ENCODE data around the gene NDRG3.
A peak's percentile ranks its signal among the peaks of the same experiment; 100 is the strongest.

NDRG3 gene

DNA sequence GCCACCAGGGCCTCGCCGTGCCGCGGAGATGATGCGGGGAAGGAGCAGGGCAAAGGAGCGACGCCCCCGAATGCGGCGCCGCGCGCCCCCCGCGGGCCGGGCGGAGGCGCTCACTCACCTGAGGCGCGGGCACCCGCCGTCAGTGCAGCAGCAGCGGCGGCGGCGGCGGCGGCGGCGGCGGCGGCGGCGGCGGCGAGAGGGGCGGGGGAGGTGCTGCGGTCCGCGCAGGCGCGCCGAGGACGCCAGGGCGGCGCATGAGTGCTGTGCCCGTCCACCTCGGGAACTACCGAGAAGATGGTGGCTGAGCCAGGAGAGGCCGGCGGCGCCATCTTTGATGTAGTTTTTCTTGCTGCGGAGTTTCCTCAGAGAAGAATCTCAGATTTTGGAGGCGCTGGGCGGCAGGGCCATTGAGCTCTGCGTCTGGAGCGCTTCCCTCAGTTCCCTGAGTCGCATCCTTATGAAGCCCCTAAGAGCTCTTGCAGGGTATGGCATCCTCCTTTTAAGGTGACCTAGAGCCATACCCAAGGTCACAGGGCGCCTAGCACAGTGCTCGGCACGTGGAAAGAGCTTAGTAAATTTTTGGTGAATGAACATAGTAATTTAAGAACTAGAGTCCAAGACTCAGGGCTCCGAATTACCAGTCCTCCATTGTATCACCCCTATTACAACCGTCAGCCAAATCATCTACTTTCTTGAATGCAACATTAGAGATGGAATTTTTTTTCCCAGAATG, at the start of gene NDRG3:
NDRG3 (minus strand) TSS at position 164 of the 733 bp plus-strand sequence. CDS start 24,355 bp downstream, outside the sequence.
- DNase-seq = peak; percentile 95

DNA sequence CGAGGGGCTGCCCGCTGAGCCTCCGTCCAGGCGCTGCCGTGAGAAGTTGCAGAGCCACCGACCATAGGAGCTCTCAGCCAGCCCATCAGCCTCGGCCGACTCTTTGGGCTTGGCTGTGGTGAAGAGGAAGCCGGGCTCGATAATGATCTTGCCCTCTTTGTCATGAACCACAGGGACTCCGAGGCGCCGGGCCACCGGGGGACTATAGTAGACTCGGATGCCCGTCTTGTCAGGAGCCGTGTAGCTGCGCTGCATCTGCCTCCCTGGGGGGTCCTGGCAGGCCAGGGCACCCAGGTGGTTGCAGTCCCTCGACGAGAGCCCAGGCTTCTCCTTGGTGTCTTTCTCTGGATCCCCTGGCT, 48.2 kb upstream of the NDRG3 start:
- DNase-seq = no peak

DNA sequence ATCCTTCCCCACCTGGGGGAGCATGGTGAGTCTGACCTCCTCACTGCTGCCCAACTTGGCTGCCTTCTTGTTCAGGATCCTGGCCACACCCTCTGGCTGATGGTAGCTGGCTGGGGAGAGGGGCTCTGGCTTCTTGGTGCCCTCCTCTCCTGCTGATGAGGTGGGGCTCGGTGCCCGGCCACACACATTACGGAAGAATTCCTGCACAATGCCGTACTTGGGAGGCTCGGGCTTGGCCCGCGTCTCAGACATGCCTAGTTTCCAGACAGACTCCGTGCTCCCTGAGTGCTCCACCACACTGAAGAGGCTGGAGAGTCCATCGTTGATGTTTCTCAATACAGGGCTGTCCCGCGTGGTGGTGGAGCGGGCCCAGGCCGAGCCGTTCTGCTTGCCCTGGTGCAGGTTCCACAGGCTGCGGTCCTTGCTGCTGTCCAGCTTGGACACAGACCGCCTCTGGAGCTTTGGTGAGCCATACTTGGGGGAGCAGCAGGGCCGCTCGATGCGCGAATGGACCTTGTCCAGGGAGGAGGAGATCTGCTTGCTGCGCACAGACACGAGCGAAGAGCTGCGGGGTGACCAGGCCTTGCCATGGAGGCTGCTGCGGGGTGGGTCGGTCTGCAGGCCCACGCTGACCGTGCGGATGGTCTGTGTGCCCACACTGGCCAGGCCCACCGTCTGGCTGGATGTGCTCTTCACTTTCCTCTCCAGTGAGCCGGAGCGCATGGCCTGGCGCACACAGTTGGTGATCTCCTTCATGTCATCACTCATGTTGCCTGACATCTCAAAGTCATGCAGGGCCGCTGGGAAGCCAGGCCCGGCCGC, 47.6 kb upstream of the NDRG3 start:
- no peak for DNase-seq

DNA sequence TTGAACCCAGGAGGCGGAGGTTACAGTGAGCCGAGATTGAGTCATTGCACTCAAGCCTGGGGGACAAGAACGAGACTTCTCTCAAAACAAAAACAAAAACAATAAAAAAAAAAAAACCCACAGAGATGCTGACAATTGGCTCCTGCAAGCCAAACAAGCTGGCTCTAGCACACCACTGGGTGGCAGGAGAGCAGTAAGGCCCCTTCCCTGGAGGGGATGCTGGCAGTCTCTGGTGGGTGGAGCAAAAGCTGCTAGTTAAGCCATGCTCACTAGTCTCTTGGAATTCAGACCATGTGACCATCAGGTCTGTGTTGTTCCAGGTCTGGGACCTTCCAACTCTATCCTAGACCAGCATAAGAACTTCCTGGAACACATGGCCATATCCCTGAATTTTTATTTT, 46.5 kb upstream of the NDRG3 start:
- DNase-seq = peak; percentile 6

DNA sequence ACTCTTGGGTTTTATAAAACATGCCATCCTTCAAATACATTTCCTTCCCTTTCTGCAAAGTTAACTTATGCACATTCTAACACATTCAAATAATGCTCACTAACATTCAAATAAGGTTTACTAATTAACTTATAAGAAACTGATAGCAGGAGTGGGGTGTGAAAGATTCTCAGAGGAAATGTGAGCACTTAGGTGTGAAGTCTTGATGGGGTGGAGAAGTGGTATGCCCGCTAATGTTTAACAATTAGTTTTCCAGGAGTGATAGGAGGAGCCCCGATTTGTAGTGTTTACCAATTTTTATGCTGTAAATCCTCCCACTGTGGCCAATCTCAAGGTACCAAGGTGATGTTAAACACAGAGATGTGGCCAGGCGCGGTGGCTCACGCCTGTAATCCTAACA, 46.0 kb upstream of the NDRG3 start:
- DNase-seq = no peak

DNA sequence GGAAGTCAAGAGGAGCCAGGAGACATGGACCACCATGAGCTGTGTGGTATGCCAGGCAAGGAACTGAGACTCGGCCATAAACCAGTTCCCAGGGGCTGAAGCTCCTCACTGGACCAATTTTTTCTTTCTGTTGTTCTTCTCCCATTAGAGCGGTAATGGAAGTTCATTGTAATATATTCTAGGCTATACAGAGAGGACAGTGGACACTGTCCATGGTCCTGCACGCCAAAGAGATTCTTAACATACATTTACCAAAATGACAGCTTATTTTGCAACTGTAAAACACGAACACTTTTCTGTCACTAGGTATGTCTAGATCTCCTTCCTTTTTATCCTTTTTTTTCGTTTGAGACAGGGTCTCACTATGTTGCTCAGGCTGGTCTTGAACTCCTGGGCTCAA, 40.8 kb upstream of the NDRG3 start:
- DNase-seq = no peak

DNA sequence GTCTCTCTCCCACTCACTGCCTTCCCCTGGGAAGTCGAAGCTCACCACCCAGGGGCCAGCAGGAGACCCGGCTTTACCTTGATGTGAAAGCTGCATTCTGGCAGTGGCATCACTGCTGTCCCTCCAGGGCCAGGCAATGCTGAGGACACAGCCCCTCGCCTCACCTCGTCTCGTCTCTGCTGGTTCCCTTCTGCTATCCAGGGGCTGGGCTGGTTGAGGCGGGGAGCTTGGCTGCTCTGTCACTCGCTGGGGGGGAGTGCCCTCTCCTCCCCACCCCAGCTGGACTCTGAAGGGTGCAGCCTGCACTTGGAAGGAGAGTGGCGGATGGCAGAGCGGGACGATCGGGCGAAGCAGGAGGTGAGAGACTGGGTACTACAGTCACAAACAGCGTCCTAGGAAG, 40.4 kb upstream of the NDRG3 start:
- no peak for DNase-seq

DNA sequence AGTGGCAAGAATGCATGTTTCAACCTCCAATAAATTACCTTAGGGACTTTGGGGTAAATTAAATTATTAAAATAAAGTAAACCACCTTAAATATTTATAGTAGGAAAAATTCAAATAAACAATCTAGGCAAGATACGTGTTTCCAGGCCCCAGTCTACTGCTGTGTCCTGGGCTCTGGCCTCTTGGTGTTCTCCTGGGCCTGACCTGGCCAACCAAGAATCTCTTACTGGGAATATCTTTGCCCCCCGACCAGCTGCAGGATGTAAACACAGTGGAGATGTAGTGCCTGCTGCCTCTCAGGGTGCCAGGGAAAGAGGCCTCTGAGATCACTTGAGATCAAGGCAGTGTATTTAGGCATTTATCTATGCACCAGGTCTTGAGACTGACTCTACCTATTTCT, 39.4 kb upstream of the NDRG3 start:
- DNase-seq = no peak

DNA sequence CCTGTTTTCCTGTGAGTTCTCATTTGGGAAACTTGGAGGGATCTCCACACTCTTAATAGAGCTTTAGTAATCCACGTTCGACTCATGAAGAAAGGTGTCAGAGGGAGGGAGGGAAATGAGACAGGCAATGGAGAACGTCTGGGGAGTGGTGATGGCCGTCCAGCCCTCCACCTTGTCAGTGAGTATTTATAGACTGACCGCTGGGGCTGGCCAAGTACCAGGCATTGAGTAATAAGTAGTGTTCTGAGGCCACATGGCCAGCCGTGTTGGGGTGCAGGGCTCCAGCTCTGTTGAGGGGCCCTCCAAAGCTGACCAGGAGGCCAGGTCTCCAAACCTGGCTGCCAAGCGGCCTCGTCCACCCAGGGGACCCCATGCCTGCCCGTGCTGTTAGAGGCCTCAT, 39.0 kb upstream of the NDRG3 start:
- no peak for DNase-seq

DNA sequence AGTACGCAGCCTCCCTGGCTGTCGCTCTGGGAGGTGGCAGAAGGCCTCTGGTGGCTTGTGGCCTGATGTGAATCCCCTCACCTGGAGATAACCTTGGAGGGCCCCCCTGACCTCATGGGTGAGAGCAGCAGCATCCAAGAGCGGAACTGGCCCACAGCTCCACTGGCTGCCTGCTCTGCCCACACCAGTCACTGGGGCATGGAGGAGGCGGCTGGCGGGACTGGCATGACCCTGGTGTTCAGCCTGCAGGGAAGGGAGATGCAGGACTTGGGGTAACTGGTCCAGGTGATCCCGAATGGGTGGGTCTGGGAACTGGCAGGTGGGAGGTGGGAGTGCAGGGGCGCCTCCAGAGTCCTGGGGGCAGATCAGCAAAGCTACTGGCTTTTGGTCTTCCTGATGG, 38.2 kb upstream of the NDRG3 start:
- no peak for DNase-seq

DNA sequence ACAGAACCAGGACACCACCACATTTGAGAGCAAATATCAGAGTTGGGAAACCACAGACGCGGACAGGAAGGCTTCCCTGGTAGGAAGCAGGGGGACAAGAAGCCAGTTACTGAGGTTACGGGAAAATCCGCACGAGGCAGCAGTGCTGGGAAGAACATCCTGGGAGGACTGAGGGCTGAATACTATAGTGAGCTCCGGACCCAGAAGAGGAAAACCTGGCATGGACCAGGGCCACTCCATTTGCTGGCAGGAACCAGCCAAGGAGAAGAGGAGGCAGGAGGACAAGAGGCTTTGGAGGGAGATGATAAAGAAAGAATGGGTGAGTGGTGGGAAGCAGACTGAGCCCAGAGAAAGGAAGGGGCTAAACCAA, 33.8 kb upstream of the NDRG3 start:
- DNase-seq = no peak

DNA sequence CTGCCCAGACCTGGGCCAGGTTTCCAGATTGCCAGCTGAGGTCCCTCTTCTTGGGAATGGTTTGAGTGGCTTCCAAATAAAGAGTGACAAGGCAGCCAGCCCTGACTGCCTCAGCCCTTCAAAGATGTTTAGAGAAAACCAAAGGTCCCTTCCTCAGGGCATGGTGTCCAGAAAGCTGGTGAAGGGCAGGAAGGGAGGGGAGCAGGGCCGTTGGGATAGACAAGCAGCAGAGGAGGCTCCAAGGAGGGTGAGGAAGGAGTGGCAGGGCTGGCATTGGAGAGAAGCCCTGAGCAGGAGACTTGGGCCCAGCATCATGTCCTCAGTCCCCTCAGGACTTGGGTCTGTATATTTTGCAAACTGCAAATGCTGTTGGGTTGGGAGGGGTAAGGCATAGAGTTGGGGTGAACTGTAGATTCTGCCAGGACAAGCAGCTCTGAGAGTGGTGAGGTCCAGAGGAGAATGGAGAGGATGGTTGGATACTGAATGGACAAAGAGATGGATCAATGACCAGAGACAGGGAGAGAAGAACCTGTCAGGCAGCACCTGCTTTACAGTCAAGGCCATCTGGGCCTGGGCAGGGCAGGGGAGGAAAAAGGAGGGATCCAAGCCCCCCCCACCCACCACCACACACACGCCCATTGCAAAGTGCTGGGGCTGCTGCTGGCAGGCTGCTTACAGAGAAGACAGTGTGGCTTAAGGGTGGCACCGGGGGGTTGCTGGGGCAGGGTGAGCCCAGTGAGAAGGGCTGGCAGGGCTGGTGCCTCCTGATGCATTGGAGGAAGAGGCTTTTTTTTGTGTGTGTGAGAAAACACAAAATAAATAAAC, 33.2 kb upstream of the NDRG3 start:
- DNase-seq = no peak

DNA sequence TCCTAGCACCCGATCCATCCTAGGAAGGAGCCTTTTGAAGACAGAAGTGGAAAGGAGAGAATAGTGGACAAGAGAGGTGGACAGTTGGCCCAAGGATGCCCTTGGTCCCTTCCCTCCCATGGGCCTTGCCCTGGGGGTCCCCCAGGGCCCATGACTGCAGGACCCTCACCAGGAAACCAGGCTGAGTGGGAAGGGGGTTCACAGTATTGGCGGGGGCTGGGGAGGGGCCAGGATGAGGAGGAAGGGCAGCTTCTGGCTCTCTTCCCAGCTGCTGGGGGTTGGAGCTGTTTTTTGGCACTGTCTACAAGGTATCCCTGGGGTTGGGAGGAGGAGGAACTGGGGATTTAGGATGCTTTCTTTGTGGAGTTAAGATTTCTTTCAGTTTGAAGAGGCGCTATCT, 31.7 kb upstream of the NDRG3 start:
- no peak for DNase-seq

DNA sequence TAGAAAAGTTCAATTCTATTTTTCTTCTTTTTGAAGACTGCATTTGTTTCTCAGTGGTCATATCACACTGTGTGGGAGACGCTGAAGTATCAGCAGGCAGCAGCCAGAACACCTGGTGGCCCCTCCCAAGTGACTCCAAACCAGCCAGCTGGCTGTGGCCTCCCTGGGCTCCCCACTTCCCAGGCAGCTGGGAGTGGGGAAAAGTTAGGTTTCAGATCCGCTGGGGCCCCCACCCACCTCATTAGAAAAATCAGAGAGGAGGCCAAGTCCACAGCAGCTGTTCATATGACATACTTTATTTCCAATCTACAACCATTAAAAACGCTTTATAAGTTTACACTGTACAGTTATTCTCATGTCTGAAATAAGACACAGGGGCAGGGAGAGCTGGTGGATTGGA, 31.3 kb upstream of the NDRG3 start:
- DNase-seq = no peak

DNA sequence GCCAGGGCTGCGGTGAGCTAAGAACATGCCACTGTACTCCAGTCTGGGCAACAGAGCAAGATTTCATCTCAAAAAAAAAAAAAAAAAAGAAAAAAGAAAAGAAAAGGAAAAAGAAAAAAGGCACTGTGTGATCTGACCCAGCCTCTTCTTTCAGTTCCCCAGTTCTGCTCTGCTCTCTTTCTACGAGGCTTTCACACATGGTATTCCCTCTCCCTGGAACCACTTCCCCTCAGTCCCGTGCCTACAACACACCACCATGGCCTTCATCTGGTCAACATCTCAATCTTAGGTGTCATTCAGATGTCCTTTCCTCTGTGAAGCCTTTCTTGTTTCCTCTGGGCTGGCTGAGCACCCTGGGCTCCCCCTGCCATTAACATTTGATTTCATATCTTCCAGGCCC, 29.9 kb upstream of the NDRG3 start:
- DNase-seq = peak; percentile 65

DNA sequence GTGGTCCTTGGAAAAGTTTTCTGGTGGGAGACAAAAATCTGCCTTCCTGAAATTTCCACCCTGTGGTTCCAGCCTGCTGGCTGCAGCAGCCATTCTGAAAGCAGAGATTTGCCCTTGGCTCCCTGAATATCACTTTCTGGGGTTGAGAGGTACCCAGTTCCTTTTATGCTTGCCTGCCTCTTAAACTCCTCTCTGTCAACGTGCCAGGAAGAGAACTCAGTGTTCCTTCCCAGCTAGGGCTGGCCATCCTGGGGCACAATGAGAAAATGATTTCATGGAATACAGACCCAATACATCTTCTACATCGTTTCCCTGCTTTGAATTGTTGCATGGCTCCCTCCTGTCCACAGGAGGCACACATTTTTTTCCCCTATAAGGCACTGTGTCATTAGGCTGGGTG, 29.3 kb upstream of the NDRG3 start:
- peak; percentile 5 for DNase-seq

DNA sequence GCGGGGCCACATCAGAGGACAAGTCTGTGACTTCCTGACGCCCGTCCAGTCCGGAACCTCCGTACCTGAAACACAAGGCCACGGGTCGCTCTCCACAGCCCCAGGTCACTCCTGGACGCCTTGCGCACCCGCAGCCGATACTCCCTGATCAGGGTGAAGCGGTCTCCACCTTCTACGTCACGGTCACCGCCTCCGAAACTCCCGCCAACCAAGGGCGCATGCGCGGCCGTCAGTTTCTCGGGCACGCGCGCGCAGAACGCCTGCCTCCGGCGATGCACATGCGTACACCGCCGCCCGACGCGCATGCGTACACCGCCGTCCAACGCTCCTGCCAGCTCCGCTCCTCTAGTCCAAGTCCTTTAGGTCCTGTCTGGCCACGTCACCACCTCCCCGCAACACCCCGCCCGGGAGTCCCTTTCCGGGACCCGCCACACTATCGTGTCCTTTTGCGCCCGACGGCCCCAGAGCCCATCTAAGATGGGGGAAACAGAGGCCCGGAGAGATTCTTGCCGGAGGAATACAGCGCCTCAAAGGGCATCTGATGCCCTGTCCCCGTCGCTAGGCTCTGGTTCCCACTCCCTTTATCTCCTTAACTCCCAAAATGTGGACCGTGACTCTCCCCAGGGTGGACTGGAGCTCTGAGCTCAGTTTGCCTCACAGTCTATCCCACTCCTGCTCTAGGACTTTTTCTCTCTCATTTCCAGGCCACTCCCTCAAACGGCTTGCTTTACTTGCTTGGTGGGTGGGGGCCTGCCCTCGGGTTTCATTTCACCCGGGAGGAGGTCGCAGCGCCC, 27.9 kb upstream of the NDRG3 start, which contains the start of gene DSN1:
DSN1 (minus strand) TSS at position 167 of the 794 bp plus-strand sequence. CDS start 2,305 bp downstream, outside the sequence.
- peak; percentile 100 for DNase-seq

DNA sequence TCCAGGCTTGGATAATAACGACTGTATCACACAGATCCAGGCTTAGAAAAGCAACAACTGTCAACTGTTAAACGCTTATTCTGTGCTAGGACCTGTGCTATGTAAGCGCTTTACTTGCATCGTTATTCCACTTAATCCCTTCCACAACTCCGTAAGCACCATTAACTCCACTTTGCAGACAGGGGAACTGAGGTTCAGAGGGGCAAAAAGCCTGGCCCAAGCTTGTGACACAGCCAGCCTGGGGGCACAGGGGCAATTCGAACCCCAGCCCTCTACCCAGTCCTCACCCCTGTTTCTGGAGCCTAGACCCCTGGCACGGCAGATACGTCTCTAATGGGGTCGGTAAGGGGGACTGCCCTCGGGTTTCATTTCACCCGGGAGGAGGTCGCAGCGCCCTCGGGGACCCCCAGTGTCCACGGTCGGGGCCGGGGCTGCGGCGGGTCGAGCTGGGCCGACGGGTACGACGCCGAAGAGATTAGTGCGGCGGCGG, 27.3 kb upstream of the NDRG3 start:
- peak; percentile 4 for DNase-seq

DNA sequence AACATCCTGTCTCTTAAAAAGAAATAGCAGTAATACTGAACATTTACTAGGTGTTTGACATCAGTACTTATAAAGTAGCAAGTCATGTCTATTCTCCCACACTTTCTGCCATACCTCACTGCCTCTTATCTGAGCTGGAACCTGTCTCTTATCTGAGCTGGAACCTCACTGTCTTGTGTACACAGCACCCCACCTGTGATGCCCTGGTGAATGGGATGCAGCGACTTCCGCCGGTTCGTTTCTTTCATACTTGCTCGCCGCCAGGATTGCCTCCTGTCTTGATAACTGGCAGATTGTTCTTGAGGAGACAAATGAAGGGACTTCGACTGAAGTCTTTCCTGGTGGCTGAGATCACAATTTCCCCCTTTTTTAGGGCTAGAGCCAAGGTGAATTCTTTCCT, 24.8 kb upstream of the NDRG3 start:
- DNase-seq = no peak

DNA sequence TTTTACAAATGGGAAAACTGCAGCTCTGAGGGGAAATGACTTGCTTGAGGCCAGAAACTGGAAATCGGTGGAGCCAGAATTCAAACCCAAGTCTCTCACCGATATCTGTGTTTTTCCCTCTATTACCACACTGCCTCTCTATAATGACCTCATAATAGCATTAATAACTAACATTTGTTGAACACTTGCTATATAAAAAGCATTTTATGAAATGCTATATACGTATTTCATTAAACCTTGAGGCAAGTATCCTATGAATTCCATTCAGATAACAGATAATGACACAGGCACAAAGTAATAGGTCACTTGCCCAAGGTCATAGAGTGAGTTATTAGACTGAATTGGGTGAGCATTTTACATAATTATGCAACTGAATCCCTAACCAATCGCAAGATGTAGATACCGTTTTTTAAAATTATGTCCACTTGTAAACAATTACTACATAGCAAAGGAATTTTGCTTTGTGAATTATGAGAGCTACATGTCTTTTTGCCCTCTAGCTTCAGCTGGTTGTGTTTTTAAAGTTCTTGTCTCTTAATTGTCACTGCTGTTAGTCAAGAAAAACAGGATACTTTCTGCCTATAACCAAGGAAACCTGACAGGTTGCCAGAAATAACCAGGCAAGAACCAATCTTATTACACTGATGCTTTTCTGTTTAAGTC, 23.0 kb upstream of the NDRG3 start:
- DNase-seq = no peak

DNA sequence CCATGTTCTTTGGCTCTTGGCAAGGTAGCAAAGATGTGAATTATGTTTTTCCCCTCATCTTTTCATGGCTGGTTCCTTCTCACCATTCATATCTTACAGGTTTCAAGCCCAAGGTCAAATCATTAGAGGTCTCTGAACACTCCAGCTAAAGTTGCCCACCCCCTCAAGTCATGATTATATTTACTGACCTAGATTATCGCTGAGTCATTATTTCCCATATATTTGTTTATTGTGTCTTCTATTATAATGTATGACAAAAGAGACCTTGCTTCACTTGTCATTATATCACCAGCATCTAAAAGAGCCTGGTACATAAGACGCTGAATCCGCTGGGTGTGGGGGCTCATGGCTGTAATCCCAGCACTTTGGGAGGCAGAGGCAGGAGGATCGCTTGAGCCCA, 15.2 kb upstream of the NDRG3 start:
- DNase-seq = no peak

DNA sequence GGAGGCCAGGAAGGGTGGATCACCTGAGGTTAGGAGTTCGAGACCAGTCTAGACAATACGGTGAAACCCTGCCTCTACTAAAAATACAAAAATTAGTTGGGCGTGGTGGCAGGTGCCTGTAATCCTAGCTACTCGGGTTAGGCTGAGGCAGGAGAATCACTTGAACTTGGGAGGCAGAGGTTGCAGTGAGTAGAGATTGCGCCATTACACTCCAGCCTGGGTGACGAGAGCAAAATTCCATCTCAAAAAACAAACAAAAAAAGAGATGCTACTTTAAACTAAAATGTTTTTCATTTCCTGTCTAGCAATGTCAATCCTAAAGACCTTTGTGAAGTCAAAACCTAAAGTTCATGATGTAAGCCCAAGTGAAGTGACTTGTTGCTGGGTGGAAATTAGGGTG, 14.8 kb upstream of the NDRG3 start:
- DNase-seq = no peak

All from suppressor macrophage treated with lipopolysaccharide for 4 hours (primary cell).